Neutrophil (primary cell): ENCODE data around the gene OBSCN.

Source experiments
- H3K27ac ChIP-seq: fragments of 200-600 bp; sonication (generic); 2 replicates; pipeline ENCODE4 v1.5.1; 2016; ENCODE audit warnings: mild to moderate bottlenecking, moderate library complexity
- H3K27me3 ChIP-seq: fragments of 200-600 bp; sonication (generic); 2 replicates; pipeline ENCODE4 v1.6.0; 2016; ENCODE audit warnings: mild to moderate bottlenecking
- H3K36me3 ChIP-seq: fragments of 200-600 bp; sonication (generic); 2 replicates; pipeline ENCODE4 v1.5.1; 2017
- H3K4me1 ChIP-seq, 2 experiments: fragments of 200-600 bp in 1 of 2; sonication (generic) in 1 of 2; 1 replicate in 1 of 2; 2 replicates in 1 of 2; pipeline versions ENCODE4 v1.5.1 to v1.6.1; 2013 to 2016; ENCODE audit warnings: low read depth in 1 of 2, low read length in 1 of 2, mild to moderate bottlenecking in 1 of 2, moderate library complexity in 1 of 2; ENCODE audit not compliant: control insufficient read depth in 1 of 2, insufficient read depth in 1 of 2
- H3K4me3 ChIP-seq, 2 experiments: fragments of 200-600 bp in 1 of 2; sonication (generic) in 1 of 2; 1 replicate in 1 of 2; 2 replicates in 1 of 2; pipeline ENCODE4 v1.5.1; 2013 to 2016; ENCODE audit warnings: low read depth in 1 of 2, low read length in 1 of 2, mild to moderate bottlenecking in 1 of 2, moderate library complexity in 1 of 2
- H3K9me3 ChIP-seq: fragments of 200-600 bp; sonication (generic); 2 replicates; pipeline ENCODE4 v1.5.1; 2016
- CTCF ChIP-seq: fragments of 200-600 bp; sonication (generic); IDR thresholded peaks from 2 replicates; pipeline ENCODE4 v1.5.1; 2016; ENCODE audit warnings: antibody characterized with exemption

OBSCN gene

GRCh38 chr1:228293393-228293792, 85.5 kb downstream of the OBSCN start:
- Histone ChIP-seq H3K4me3 (no peak overlapping the region), H3K9me3 (no peaks in the 10 kb centered on the region), H3K36me3 (no peaks in the 10 kb centered on the region), H3K27me3 (no peaks in the 10 kb centered on the region), H3K4me1 (no peaks in the 10 kb centered on the region), H3K27ac (no peak overlapping the region)
- no peak for TF ChIP-seq CTCF

- Histone ChIP-seq H3K36me3 (no peaks in the 10 kb centered on the region), H3K27ac (no peak overlapping the region), H3K4me1 (no peaks in the 10 kb centered on the region), H3K4me3 (no peak overlapping the region), H3K27me3 (no peaks in the 10 kb centered on the region), H3K9me3 (no peaks in the 10 kb centered on the region)
- no peak for TF ChIP-seq CTCF
Observed at GRCh38 chr1:228293816-228294500, 86.1 kb downstream of the OBSCN start.

- no peak for TF ChIP-seq CTCF
- H3K36me3 ChIP-seq: no peaks in the 10 kb centered on the region
- no peaks in the 10 kb centered on the region for H3K4me1 ChIP-seq
- no peak overlapping the region for H3K4me3 ChIP-seq
- H3K27me3 ChIP-seq: no peaks in the 10 kb centered on the region
- H3K27ac ChIP-seq: no peak overlapping the region
- no peaks in the 10 kb centered on the region for H3K9me3 ChIP-seq
Observed at GRCh38 chr1:228294717-228295116, 86.9 kb downstream of the OBSCN start.

- H3K27ac ChIP-seq: no peak overlapping the region
- no peaks in the 10 kb centered on the region for H3K9me3 ChIP-seq
- H3K4me1 ChIP-seq: no peaks in the 10 kb centered on the region
- no peaks in the 10 kb centered on the region for H3K27me3 ChIP-seq
- H3K36me3 ChIP-seq: no peaks in the 10 kb centered on the region
- no peak for TF ChIP-seq CTCF
- H3K4me3 ChIP-seq: no peak overlapping the region
Observed at GRCh38 chr1:228295201-228295600, 87.4 kb downstream of the OBSCN start.

- Histone ChIP-seq H3K36me3 (no peaks in the 10 kb centered on the region), H3K27ac (no peak overlapping the region), H3K9me3 (no peaks in the 10 kb centered on the region), H3K4me3 (no peak overlapping the region), H3K4me1 (no peaks in the 10 kb centered on the region), H3K27me3 (no peaks in the 10 kb centered on the region)
- no peak for TF ChIP-seq CTCF
Observed at GRCh38 chr1:228295981-228296380, 88.1 kb downstream of the OBSCN start.

GRCh38 chr1:228297242-228297641, 89.4 kb downstream of the OBSCN start:
- Histone ChIP-seq H3K4me1 (no peaks in the 10 kb centered on the region), H3K27ac (no peak overlapping the region), H3K27me3 (no peaks in the 10 kb centered on the region), H3K36me3 (no peaks in the 10 kb centered on the region), H3K9me3 (peaks cover 9% of the 10 kb centered on the region), H3K4me3 (no peak overlapping the region)
- TF ChIP-seq CTCF: no peak
